HFF-Myc (cell line): ENCODE results near the gene COMMD4.
A peak's percentile ranks its signal among the peaks of the same experiment; 100 is the strongest.
"Not testable (repeated sequence)": the region's sequence is repeated elsewhere in the genome, so short reads cannot be mapped to it uniquely, and the experiment has no call there.

Experiments used
- DNase-seq: peaks from one replicate; pipeline ENCODE4 v3.0.0-alpha.2; 2011; ENCODE audit warnings: low read depth; ENCODE audit errors: extremely low read depth
- H3K4me3 ChIP-seq: replicated peaks from 2 replicates; pipeline ENCODE4 v1.5.1; 2011; ENCODE audit warnings: low read depth, mild to moderate bottlenecking, control low read depth, low read length
- CTCF ChIP-seq: IDR thresholded peaks from 2 replicates; pipeline ENCODE4 v1.5.1; 2012; ENCODE audit warnings: mild to moderate bottlenecking, low read depth, low read length, control low read depth; ENCODE audit errors: missing control alignments

COMMD4 gene

DNA sequence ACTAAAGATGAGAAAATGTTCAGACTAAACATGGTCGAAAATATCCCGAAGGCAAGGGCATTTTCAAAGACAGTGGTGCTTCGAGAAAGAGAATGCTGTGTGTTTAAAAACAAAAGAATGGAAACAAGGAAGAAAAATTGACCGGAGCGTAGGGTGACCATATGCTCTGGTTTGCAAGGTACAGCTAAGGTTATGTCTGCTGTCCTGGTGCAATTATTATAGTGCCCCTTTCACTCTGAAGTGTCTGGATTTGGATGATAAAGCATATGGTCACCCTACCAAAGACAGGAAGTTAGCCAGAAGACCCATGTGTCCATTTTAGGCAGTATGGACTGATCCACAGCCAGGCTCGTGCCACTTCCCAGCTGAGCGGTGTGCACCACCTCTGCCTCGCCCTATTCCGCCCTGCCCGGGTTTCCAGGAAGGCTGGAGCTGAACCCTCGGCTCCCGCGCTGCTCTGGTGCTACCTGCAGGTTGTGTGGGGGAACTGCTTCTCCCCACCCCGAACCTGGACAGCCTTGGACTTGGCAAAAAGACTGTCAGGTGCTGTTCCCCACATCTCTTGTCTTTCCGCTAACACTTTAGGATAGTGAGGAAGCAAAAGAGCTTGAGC lies 28.0 kb upstream of the COMMD4 start:
- peak; percentile 12 for DNase-seq
- TF ChIP-seq CTCF: peak; percentile 65
- H3K4me3 ChIP-seq: no peak overlapping the region

- H3K4me3 ChIP-seq: no peak overlapping the region
- TF ChIP-seq CTCF: no peak
- DNase-seq: no peak
These were observed 26.2 kb upstream of the COMMD4 start for GRCh38 chr15:75309711-75310110.

GRCh38 chr15:75312548-75312947 lies 23.3 kb upstream of the COMMD4 start:
- not testable (repeated sequence) for H3K4me3 ChIP-seq, DNase-seq

DNA sequence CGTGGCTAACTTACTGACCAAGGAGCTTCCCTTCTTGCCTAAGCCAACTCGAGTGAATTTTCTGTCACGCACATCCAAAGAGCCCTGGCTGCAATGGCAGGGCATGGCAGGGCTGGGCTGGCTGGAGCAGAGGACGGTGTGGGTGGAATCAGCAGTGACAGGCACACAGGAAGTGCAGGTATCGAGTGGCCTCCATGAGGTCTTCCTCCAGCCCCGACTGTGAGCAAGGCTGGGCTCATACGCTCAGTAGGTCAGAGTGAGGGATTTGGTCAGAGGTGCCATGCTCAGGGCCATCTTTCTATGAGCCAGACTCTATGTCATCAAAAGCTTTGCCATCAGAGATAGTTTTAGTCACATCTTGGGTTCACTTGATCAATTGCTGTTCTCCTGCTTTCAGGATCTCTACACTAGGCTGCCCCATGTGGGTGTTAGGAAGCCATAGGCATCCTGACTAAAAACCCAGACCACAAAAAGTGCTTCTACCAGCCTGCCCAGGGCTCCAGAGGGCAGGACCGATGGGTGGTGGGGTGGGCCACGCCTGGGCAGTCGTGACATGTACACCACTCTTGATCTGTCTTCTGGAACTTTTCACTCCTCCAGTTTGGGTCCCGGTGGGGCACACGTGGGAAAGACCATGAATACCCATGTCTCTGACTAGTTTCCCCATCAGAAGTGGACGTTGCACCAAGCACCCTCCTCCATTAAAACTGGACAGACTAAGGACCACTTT lies 22.6 kb upstream of the COMMD4 start:
- no peak overlapping the region for H3K4me3 ChIP-seq
- DNase-seq: no peak
- TF ChIP-seq CTCF: no peak

DNA sequence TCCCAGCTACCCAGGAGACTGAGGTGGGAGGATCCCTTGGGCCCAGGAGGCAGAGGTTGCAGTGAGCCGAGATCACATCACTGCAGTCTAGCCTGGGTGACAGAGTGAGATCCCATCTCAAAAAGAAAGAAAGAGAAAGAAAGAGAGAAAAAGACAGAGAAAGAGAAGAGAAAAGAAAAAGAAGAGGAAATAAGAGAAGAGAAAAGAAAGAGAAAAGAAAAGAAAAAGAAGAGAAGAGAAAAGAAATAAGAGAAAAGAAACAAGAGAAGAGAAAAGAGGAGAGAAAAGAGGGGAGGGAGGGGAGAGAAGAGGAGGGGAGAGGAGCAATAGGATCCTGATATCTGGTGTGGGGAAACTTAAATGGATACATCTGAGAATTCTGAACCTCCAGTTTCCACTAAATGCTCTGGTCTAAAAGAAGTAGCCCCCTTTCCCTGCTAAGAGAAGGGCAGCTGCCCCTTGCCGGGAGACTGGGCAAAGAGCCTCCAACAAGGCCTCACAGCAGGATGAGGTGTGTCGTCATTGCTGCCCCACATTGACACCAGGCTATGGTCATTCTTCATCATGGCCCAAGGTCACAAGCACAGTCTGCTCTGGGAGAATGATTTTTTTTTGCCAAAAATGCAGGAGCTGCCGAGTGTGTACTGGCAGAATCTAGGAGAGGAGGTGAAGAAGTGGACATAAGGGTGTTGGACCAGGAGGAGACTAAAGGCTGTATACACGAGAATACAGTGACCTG lies 21.1 kb upstream of the COMMD4 start:
- no peak overlapping the region for H3K4me3 ChIP-seq
- TF ChIP-seq CTCF: no peak
- no peak for DNase-seq

GRCh38 chr15:75319231-75319897 lies 16.5 kb upstream of the COMMD4 start:
- DNase-seq, H3K4me3 ChIP-seq: not testable (repeated sequence)

- DNase-seq: no peak
- no peak overlapping the region for H3K4me3 ChIP-seq
- TF ChIP-seq CTCF: no peak
These were observed 14.2 kb upstream of the COMMD4 start for GRCh38 chr15:75321711-75322110.
